ENCODE data around the gene KCNAB1.
A peak's percentile ranks its signal among the peaks of the same experiment; 100 is the strongest.
"Not testable (repeated sequence)": the region's sequence is repeated elsewhere in the genome, so short reads cannot be mapped to it uniquely, and the experiment has no call there.

KCNAB1 gene

GRCh38 chr3:156563900-156564682 is 443.7 kb downstream of the KCNAB1 start:
- no peak for DNase-seq (ENCODE audit: low read depth)
- no peak overlapping the region for H3K4me3 ChIP-seq (replicated peaks; ENCODE audit: low read depth, low read length)
- TF ChIP-seq CTCF (IDR thresholded peaks at IDR 0.05; ENCODE audit: low read length, missing control alignments): no peak

- not testable (repeated sequence) for DNase-seq (ENCODE audit: low read depth)
Observed at GRCh38 chr3:156569016-156569415, 448.6 kb downstream of the KCNAB1 start.

GRCh38 chr3:156569881-156570280 is 449.5 kb downstream of the KCNAB1 start:
- not testable (repeated sequence) for DNase-seq (ENCODE audit: low read depth); H3K4me3 ChIP-seq (replicated peaks; ENCODE audit: low read depth, low read length)

More at GRCh38 chr3:156569016-156569415, 448.6 kb downstream of the KCNAB1 start:
- H3K4me3 ChIP-seq (replicated peaks; ENCODE audit: low read depth, low read length): not testable (repeated sequence)

GRCh38 chr3:156575641-156576040 is 455.3 kb downstream of the KCNAB1 start:
- H3K4me3 ChIP-seq (replicated peaks; ENCODE audit: low read depth, low read length): no peak overlapping the region
- no peak for TF ChIP-seq CTCF (IDR thresholded peaks at IDR 0.05; ENCODE audit: low read length, missing control alignments)
- no peak for DNase-seq (ENCODE audit: low read depth)

- no peak for TF ChIP-seq CTCF (IDR thresholded peaks at IDR 0.05; ENCODE audit: low read length, missing control alignments)
- DNase-seq (ENCODE audit: low read depth): no peak
- no peak overlapping the region for H3K4me3 ChIP-seq (replicated peaks; ENCODE audit: low read depth, low read length)
Observed at GRCh38 chr3:156576051-156576450, 455.7 kb downstream of the KCNAB1 start.

- no peak for TF ChIP-seq CTCF (IDR thresholded peaks at IDR 0.05; ENCODE audit: low read length, missing control alignments)
- peak; percentile 25 for DNase-seq (ENCODE audit: low read depth)
- H3K4me3 ChIP-seq (replicated peaks; ENCODE audit: low read depth, low read length): no peak overlapping the region
Observed at GRCh38 chr3:156576651-156577348, 456.4 kb downstream of the KCNAB1 start.

- TF ChIP-seq CTCF (IDR thresholded peaks at IDR 0.05; ENCODE audit: low read length, missing control alignments): no peak
- H3K4me3 ChIP-seq (replicated peaks; ENCODE audit: low read depth, low read length): no peak overlapping the region
- peak; percentile 16 for DNase-seq (ENCODE audit: low read depth)
Observed at GRCh38 chr3:156577736-156578135, 457.4 kb downstream of the KCNAB1 start.

GRCh38 chr3:156579427-156579851 is 459.1 kb downstream of the KCNAB1 start:
- TF ChIP-seq CTCF (IDR thresholded peaks at IDR 0.05; ENCODE audit: low read length, missing control alignments): no peak
- no peak overlapping the region for H3K4me3 ChIP-seq (replicated peaks; ENCODE audit: low read depth, low read length)
- no peak for DNase-seq (ENCODE audit: low read depth)
